Endodermal cell (in vitro differentiated cells): ENCODE results near the gene ZNF107. TPM values are rescaled to one million over a fixed set of nuclear protein-coding genes. Genes with fewer than 3 reads are reported as not detected.
"Not testable (repeated sequence)": the region's sequence is repeated elsewhere in the genome, so short reads cannot be mapped to it uniquely, and the experiment has no call there.

Experiments
- DNase-seq: peaks from one replicate; pipeline ENCODE4 v3.0.0-alpha.2; 2017
- H3K27ac ChIP-seq: 2 replicates; pipeline ENCODE4 v1.5.1; 2013; ENCODE audit warnings: mild to moderate bottlenecking, low read depth, low read length, moderate library complexity
- H3K27me3 ChIP-seq: 2 replicates; pipeline ENCODE4 v1.6.1; 2013; ENCODE audit warnings: mild to moderate bottlenecking, low read length, moderate library complexity; ENCODE audit not compliant: insufficient read depth, control insufficient read depth, poor library complexity, severe bottlenecking
- H3K36me3 ChIP-seq: 2 replicates; pipeline ENCODE4 v1.7.0; 2013; ENCODE audit warnings: mild to moderate bottlenecking, low read length, moderate library complexity; ENCODE audit not compliant: control insufficient read depth, insufficient read depth
- H3K4me1 ChIP-seq: one replicate; pipeline ENCODE4 v1.7.0; 2013; ENCODE audit warnings: low read length; ENCODE audit not compliant: control insufficient read depth, insufficient read depth
- H3K4me3 ChIP-seq: 2 replicates; pipeline ENCODE4 v1.5.1; 2013; ENCODE audit warnings: mild to moderate bottlenecking, low read length, moderate library complexity
- H3K9ac ChIP-seq: 2 replicates; pipeline ENCODE4 v1.6.1; 2013; ENCODE audit warnings: mild to moderate bottlenecking, low read length, moderate library complexity; ENCODE audit not compliant: poor library complexity, severe bottlenecking; ENCODE audit errors: extremely low read depth
- H3K9me3 ChIP-seq: 2 replicates; pipeline ENCODE4 v1.6.1; 2013; ENCODE audit warnings: mild to moderate bottlenecking, low read length, moderate library complexity; ENCODE audit not compliant: control insufficient read depth
- H3K27ac Mint-ChIP-seq: 2 replicates; pipeline ENCODE4 v1.8.0; 2020; ENCODE audit warnings: mixed read lengths
- H3K27me3 Mint-ChIP-seq: 2 replicates; pipeline ENCODE4 v1.8.0; 2021; ENCODE audit warnings: mild to moderate bottlenecking, mixed read lengths; ENCODE audit not compliant: insufficient read depth
- H3K36me3 Mint-ChIP-seq: 2 replicates; pipeline ENCODE4 v1.8.0; 2020; ENCODE audit warnings: low read depth, mixed read lengths
- H3K4me1 Mint-ChIP-seq: 2 replicates; pipeline ENCODE4 v1.8.0; 2020; ENCODE audit warnings: mixed read lengths
- H3K4me3 Mint-ChIP-seq: 2 replicates; pipeline ENCODE4 v1.8.0; 2020; ENCODE audit warnings: mild to moderate bottlenecking, moderate library complexity, mixed read lengths
- H3K9me3 Mint-ChIP-seq: 2 replicates; pipeline ENCODE4 v1.8.0; 2020; ENCODE audit warnings: mild to moderate bottlenecking, mixed read lengths
- WGBS, 2 experiments: methylation state at CpG; one replicate each; pipeline versions ENCODE4 v1.1.5 to v1.1.7; 2013; ENCODE audit warnings: missing lambda C conversion rate in 2 of 2, mixed read lengths in 1 of 2; ENCODE audit not compliant: insufficient coverage in 1 of 2, insufficient read length in 1 of 2; 5-methylcytosine and 5-hydroxymethylcytosine counted together
- total RNA-seq, 2 donors: library from RNA; stranded (reverse); fragmentation: NEBNext Ultra II Directional in 1 of 2; extraction: Animal tissue kit (Norgen Biotek cat#: 25700) in 1 of 2; gene quantifications; 2 replicates in 1 of 2; 3 replicates in 1 of 2; pipeline ENCODE4 v1.2.1, GENCODE V29; 2021
- TF ChIP-seq, protein P1 (sequence below): fragments of 200-600 bp; sonication (generic); conservative IDR thresholded peaks from 2 replicates; pipeline ENCODE4 v1.5.0; 2021; ENCODE audit warnings: antibody characterized with exemption, mild to moderate bottlenecking

The ZNF107 gene
- total RNA-seq, 2 donors from 2014 or later: 16.9 to 17.9 TPM

DNA sequence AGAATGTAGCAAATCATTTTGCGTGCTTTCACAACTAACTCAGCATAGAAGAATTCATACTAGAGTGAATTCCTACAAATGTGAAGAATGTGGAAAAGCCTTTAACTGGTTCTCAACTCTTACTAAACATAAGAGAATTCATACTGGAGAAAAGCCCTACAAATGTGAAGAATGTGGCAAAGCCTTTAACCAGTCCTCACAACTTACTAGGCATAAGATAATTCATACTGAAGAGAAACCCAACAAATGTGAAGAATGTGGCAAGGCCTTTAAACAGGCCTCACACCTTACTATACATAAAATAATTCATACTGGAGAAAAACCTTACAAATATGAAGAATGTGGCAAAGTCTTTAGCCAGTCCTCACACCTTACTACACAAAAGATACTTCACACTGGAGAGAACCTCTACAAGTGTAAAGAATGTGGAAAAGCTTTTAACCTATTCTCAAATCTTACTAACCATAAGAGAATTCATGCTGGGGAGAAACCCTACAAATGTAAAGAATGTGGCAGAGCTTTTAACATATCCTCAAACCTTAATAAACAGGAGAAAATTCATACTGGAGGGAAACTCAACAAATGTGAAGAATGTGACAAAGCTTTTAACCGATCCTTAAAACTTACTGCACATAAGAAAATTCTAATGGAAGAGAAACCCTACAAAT is 40.8 kb downstream of the ZNF107 start:
- Histone ChIP-seq H3K27ac (no peak overlapping the region), H3K4me3 (peak overlapping the region; percentile 74), H3K9ac (no peak overlapping the region), H3K27me3 (no peaks in the 10 kb centered on the region), H3K36me3 (peaks cover 37% of the 10 kb centered on the region), H3K4me1 (no peaks in the 10 kb centered on the region), H3K9me3 (peaks cover 92% of the 10 kb centered on the region)
- H3K36me3 Mint-ChIP-seq: peaks cover 39% of the 10 kb centered on the region
- no peak for DNase-seq
- WGBS, 2 experiments: 90 to 100% methylated on average over 2 of the region's 2 CpGs
- no peak overlapping the region for H3K4me3 Mint-ChIP-seq
- H3K9me3 Mint-ChIP-seq: peaks cover 77% of the 10 kb centered on the region
- TF ChIP-seq, protein P1, sequence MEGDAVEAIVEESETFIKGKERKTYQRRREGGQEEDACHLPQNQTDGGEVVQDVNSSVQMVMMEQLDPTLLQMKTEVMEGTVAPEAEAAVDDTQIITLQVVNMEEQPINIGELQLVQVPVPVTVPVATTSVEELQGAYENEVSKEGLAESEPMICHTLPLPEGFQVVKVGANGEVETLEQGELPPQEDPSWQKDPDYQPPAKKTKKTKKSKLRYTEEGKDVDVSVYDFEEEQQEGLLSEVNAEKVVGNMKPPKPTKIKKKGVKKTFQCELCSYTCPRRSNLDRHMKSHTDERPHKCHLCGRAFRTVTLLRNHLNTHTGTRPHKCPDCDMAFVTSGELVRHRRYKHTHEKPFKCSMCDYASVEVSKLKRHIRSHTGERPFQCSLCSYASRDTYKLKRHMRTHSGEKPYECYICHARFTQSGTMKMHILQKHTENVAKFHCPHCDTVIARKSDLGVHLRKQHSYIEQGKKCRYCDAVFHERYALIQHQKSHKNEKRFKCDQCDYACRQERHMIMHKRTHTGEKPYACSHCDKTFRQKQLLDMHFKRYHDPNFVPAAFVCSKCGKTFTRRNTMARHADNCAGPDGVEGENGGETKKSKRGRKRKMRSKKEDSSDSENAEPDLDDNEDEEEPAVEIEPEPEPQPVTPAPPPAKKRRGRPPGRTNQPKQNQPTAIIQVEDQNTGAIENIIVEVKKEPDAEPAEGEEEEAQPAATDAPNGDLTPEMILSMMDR: no peak
- H3K4me1 Mint-ChIP-seq: no peaks in the 10 kb centered on the region
- H3K27ac Mint-ChIP-seq: no peak overlapping the region
- H3K27me3 Mint-ChIP-seq: no peaks in the 10 kb centered on the region

GRCh38 chr7:64717896-64718295 is 52.0 kb downstream of the ZNF107 start:
- peaks cover 35% of the 10 kb centered on the region for H3K9me3 ChIP-seq
- not testable (repeated sequence) for H3K4me3 Mint-ChIP-seq, H3K27me3 ChIP-seq, H3K9ac ChIP-seq, DNase-seq, H3K36me3 ChIP-seq, H3K4me1 ChIP-seq, H3K27me3 Mint-ChIP-seq, H3K4me1 Mint-ChIP-seq, H3K27ac ChIP-seq, H3K36me3 Mint-ChIP-seq, H3K4me3 ChIP-seq, H3K27ac Mint-ChIP-seq
- WGBS, 2 experiments: 95 to 97% methylated on average over 6 to 29 of the region's 29 CpGs
- H3K9me3 Mint-ChIP-seq: peaks cover 61% of the 10 kb centered on the region

- H3K9me3 Mint-ChIP-seq: peaks cover 83% of the 10 kb centered on the region
- WGBS, 2 experiments: 69 to 83% methylated on average over 2 to 3 of the region's 3 CpGs
- no peaks in the 10 kb centered on the region for H3K4me1 ChIP-seq
- H3K4me3 Mint-ChIP-seq: no peak overlapping the region
- H3K4me1 Mint-ChIP-seq: no peaks in the 10 kb centered on the region
- no peak overlapping the region for H3K4me3 ChIP-seq
- no peaks in the 10 kb centered on the region for H3K27me3 Mint-ChIP-seq
- H3K27me3 ChIP-seq: no peaks in the 10 kb centered on the region
- TF ChIP-seq, protein P1: no peak
- no peak overlapping the region for H3K9ac ChIP-seq
- no peak overlapping the region for H3K27ac ChIP-seq
- peaks cover 47% of the 10 kb centered on the region for H3K9me3 ChIP-seq
- H3K27ac Mint-ChIP-seq: no peak overlapping the region
- H3K36me3 ChIP-seq: no peaks in the 10 kb centered on the region
- no peak for DNase-seq
- no peaks in the 10 kb centered on the region for H3K36me3 Mint-ChIP-seq
Measured at GRCh38 chr7:64729089-64729848, 63.3 kb downstream of the ZNF107 start.
